HepG2 (cell line): ENCODE data around the gene RHD. TPM values are rescaled to one million over a fixed set of nuclear protein-coding genes. Genes with fewer than 3 reads are reported as not detected.

Experiments used
- ELF1 ChIP-seq: sonication (generic); formaldehyde crosslinking; IDR thresholded peaks from 2 replicates; pipeline ENCODE4 v1.4.0; 2020; ENCODE audit warnings: missing genetic modification reagents
- KAT2B ChIP-seq: fragments of 150-350 bp; IDR thresholded peaks from 2 replicates; pipeline ENCODE4 v1.6.1; 2014; ENCODE audit warnings: low read depth, low read length, borderline replicate concordance
- LCORL ChIP-seq, 2 experiments: fragments of 450-650 bp in 1 of 2; sonication (generic) in 1 of 2; formaldehyde crosslinking in 1 of 2; IDR thresholded peaks; 2 replicates each; pipeline versions ENCODE4 v1.5.0 to v1.6.1; 2017 to 2020; ENCODE audit warnings: antibody characterized with exemption in 1 of 2, missing genetic modification reagents in 1 of 2
- NAIF1 ChIP-seq: sonication (generic); formaldehyde crosslinking; IDR thresholded peaks from 2 replicates; pipeline ENCODE4 v1.5.0; 2020; ENCODE audit warnings: mild to moderate bottlenecking, missing genetic modification reagents, borderline replicate concordance
- NPAS2 ChIP-seq: sonication (generic); formaldehyde crosslinking; IDR thresholded peaks from 2 replicates; pipeline ENCODE4 v1.8.0; 2022; ENCODE audit warnings: mild to moderate bottlenecking, missing genetic modification reagents, borderline replicate concordance
- RBM39 ChIP-seq: fragments of 200-400 bp; formaldehyde crosslinking; IDR thresholded peaks from one replicate; pipeline ENCODE4 v1.6.1; 2018; ENCODE audit warnings: antibody characterized with exemption, mild to moderate bottlenecking, low read depth, low read length; ENCODE audit not compliant: poor library complexity, severe bottlenecking
- SIN3B ChIP-seq: fragments of 150-350 bp; IDR thresholded peaks from 2 replicates; pipeline ENCODE4 v1.6.1; 2014; ENCODE audit warnings: low read length
- SMAD9 ChIP-seq: sonication (generic); formaldehyde crosslinking; IDR thresholded peaks from 2 replicates; pipeline ENCODE4 v1.5.1; 2020; ENCODE audit warnings: mild to moderate bottlenecking, missing genetic modification reagents
- SRSF1 ChIP-seq: fragments of 200-400 bp; formaldehyde crosslinking; optimal IDR thresholded peaks from 2 replicates; pipeline ENCODE3; 2017; ENCODE audit warnings: mild to moderate bottlenecking, low read depth, low read length, moderate library complexity
- TARDBP ChIP-seq: sonication (generic); formaldehyde crosslinking; IDR thresholded peaks from 2 replicates; pipeline ENCODE4 v1.8.0; 2022; ENCODE audit warnings: mild to moderate bottlenecking, missing genetic modification reagents
- TBP ChIP-seq: sonication (generic); formaldehyde crosslinking; IDR thresholded peaks from 2 replicates; pipeline ENCODE4 v1.5.0; 2020; ENCODE audit warnings: missing genetic modification reagents
- TCF12 ChIP-seq, 2 experiments: fragments of 450-650 bp in 1 of 2; sonication (generic) in 1 of 2; formaldehyde crosslinking in 1 of 2; IDR thresholded peaks; 2 replicates each; pipeline versions ENCODE4 v1.6.1 to v1.8.0; 2017 to 2022; ENCODE audit warnings: antibody characterized with exemption in 1 of 2, mild to moderate bottlenecking in 1 of 2, missing genetic modification reagents in 1 of 2, moderate library complexity in 1 of 2
- TCF7L2 ChIP-seq: IDR thresholded peaks from 2 replicates; pipeline ENCODE4 v1.6.1; 2011; ENCODE audit warnings: mild to moderate bottlenecking, low read depth, low read length, moderate library complexity
- TMF1 ChIP-seq: sonication (generic); formaldehyde crosslinking; IDR thresholded peaks from 2 replicates; pipeline ENCODE4 v1.8.1; 2022; ENCODE audit warnings: low read depth, missing genetic modification reagents
- ZFP36L2 ChIP-seq: sonication (generic); formaldehyde crosslinking; IDR thresholded peaks from 2 replicates; pipeline ENCODE4 v1.4.0; 2020; ENCODE audit warnings: missing genetic modification reagents
- ZNF180 ChIP-seq: sonication (generic); formaldehyde crosslinking; IDR thresholded peaks from 2 replicates; pipeline ENCODE4 v1.4.0; 2020; ENCODE audit warnings: low read depth, missing genetic modification reagents, borderline replicate concordance
- ZNF251 ChIP-seq: sonication (generic); formaldehyde crosslinking; IDR thresholded peaks from 2 replicates; pipeline ENCODE4 v1.9.0; 2021; ENCODE audit warnings: mild to moderate bottlenecking, missing genetic modification reagents
- ZNF430 ChIP-seq: sonication (generic); formaldehyde crosslinking; IDR thresholded peaks from 2 replicates; pipeline ENCODE4 v1.9.0; 2021; ENCODE audit warnings: mild to moderate bottlenecking, missing genetic modification reagents
- ZNF547 ChIP-seq: sonication (generic); formaldehyde crosslinking; IDR thresholded peaks from 2 replicates; pipeline ENCODE4 v1.5.1; 2020; ENCODE audit warnings: mild to moderate bottlenecking, missing genetic modification reagents
- ZNF773 ChIP-seq: sonication (generic); formaldehyde crosslinking; IDR thresholded peaks from 2 replicates; pipeline ENCODE4 v1.4.0; 2020; ENCODE audit warnings: missing genetic modification reagents, borderline replicate concordance
- polyA plus RNA-seq, 8 experiments: library from polyadenylated mRNA; depleted of rRNA in 3 of 8; stranded (reverse) in 7 of 8; unstranded in 1 of 8; fragments of >200 nt; fragmentation: Illumina TruSeq in 4 of 8; extraction: Trizol in 4 of 8; gene quantifications; 2 replicates each; pipeline versions ENCODE4 v1.2.1 to v1.2.3, GENCODE V29; 2011 to 2016; ENCODE audit warnings: low read depth in 4 of 8, missing spikeins in 1 of 8, mixed read lengths in 1 of 8; ENCODE audit not compliant: insufficient read depth in 1 of 8
- total RNA-seq, 5 experiments: library from RNA; depleted of rRNA; stranded (reverse); fragments of >200 nt; fragmentation: Illumina TruSeq; extraction: Trizol; gene quantifications; 2 replicates each; pipeline ENCODE4 v1.2.3, GENCODE V29; 2016; ENCODE audit warnings: low read depth in 1 of 5
- TF ChIP-seq, protein P1 (sequence below): sonication (generic); formaldehyde crosslinking; IDR thresholded peaks from 2 replicates; pipeline ENCODE4 v1.8.0; 2022; ENCODE audit warnings: mild to moderate bottlenecking, missing genetic modification reagents, borderline replicate concordance
- TF ChIP-seq, protein P2 (sequence below): sonication (generic); formaldehyde crosslinking; IDR thresholded peaks from 2 replicates; pipeline ENCODE4 v1.9.0; 2021; ENCODE audit warnings: missing genetic modification reagents, borderline replicate concordance
- TF ChIP-seq, protein P3 (sequence below): sonication (generic); formaldehyde crosslinking; IDR thresholded peaks from 2 replicates; pipeline ENCODE4 v1.9.0; 2022; ENCODE audit warnings: low read depth, missing genetic modification reagents

Gene RHD
- total and polyA plus RNA-seq, 2 of the 13 experiments (the other 11 are each of a cell fraction or from before 2014, with no cell fraction given), result not detected

DNA sequence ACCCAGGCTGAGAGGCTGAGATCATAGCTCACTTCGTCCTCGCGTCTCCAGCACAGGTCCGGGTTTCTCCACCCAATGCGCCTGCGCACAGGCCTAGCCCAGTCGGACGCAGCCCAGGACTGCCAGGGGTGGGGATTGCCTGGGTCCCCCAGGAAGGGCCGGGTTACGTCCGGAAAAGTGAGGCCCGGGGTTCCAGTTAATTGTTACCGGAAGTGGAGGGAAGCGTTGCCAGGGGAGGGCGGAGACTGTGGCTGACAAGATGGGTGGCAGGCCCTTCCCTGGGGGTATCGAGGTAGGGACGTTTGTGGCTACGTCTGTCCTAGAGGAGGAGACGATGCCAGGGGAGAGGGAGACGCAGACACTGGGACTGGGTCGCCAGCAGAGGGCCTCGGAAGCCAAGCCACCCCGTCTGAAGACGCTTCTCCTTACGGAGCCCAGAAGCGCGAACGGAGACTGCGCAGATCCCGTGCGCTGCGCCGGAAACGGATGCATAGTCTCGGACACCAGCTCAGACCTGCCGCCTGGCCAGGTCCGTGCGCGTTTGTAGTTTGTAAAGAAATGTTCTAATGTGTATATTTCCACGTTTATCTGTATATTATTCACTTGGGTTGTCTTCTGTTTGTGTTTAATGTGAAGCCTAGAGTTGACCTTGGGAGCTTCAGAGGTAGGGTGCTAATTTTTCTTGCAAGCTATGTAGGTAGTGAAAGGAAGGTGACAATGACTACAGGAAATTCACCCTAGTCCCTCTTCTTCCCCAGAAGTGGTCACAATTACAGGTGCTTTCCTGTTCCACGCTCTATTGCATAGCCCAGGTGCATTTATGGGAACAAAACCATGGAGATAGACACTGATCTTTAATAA, 32.4 kb upstream of the RHD start (continued):
- TF ChIP-seq, protein P1, sequence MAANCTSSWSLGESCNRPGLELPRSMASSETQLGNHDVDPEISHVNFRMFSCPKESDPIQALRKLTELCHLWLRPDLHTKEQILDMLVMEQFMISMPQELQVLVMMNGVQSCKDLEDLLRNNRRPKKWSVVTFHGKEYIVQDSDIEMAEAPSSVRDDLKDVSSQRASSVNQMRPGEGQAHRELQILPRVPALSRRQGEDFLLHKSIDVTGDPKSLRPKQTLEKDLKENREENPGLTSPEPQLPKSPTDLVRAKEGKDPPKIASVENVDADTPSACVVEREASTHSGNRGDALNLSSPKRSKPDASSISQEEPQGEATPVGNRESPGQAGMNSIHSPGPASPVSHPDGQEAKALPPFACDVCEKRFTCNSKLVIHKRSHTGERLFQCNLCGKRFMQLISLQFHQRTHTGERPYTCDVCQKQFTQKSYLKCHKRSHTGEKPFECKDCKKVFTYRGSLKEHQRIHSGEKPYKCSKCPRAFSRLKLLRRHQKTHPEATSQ (CRISPR knock-in tag), result no peak; the same call in 1 of the 2 replicates
- TF ChIP-seq TCF12 (IDR thresholded peaks at IDR 0.05) (no peak), TCF12 (CRISPR knock-in tag; IDR thresholded peaks at IDR 0.05) (0 out of 2 replicates have a peak, but pooled peaks have one; percentile 77), SRSF1 (no peak), ELF1 (CRISPR knock-in tag) (peak; percentile 92), SIN3B (peak; percentile 15; the same call in 1 of the 2 replicates), TCF7L2 (no peak), TBP (CRISPR knock-in tag) (no peak), ZFP36L2 (CRISPR knock-in tag) (no peak), ZNF180 (CRISPR knock-in tag) (no peak), ZNF773 (CRISPR knock-in tag) (no peak), NAIF1 (CRISPR knock-in tag) (peak; percentile 99), LCORL (IDR thresholded peaks at IDR 0.05) (no peak), LCORL (CRISPR knock-in tag; IDR thresholded peaks at IDR 0.05) (peak; percentile 81), TARDBP (CRISPR knock-in tag) (peak; percentile 71; the same call in 1 of the 2 replicates), KAT2B (no peak), ZNF547 (0 out of 2 replicates have a peak, but pooled peaks have one; percentile 45), ZNF430 (CRISPR knock-in tag) (no peak), NPAS2 (no peak), ZNF251 (CRISPR knock-in tag) (no peak), RBM39 (no peak), TMF1 (CRISPR knock-in tag) (0 out of 2 replicates have a peak, but pooled peaks have one; percentile 49), SMAD9 (0 out of 2 replicates have a peak, but pooled peaks have one; percentile 23)
- TF ChIP-seq, protein P2, sequence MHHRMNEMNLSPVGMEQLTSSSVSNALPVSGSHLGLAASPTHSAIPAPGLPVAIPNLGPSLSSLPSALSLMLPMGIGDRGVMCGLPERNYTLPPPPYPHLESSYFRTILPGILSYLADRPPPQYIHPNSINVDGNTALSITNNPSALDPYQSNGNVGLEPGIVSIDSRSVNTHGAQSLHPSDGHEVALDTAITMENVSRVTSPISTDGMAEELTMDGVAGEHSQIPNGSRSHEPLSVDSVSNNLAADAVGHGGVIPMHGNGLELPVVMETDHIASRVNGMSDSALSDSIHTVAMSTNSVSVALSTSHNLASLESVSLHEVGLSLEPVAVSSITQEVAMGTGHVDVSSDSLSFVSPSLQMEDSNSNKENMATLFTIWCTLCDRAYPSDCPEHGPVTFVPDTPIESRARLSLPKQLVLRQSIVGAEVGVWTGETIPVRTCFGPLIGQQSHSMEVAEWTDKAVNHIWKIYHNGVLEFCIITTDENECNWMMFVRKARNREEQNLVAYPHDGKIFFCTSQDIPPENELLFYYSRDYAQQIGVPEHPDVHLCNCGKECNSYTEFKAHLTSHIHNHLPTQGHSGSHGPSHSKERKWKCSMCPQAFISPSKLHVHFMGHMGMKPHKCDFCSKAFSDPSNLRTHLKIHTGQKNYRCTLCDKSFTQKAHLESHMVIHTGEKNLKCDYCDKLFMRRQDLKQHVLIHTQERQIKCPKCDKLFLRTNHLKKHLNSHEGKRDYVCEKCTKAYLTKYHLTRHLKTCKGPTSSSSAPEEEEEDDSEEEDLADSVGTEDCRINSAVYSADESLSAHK (CRISPR knock-in tag), result no peak
- TF ChIP-seq, protein P3, sequence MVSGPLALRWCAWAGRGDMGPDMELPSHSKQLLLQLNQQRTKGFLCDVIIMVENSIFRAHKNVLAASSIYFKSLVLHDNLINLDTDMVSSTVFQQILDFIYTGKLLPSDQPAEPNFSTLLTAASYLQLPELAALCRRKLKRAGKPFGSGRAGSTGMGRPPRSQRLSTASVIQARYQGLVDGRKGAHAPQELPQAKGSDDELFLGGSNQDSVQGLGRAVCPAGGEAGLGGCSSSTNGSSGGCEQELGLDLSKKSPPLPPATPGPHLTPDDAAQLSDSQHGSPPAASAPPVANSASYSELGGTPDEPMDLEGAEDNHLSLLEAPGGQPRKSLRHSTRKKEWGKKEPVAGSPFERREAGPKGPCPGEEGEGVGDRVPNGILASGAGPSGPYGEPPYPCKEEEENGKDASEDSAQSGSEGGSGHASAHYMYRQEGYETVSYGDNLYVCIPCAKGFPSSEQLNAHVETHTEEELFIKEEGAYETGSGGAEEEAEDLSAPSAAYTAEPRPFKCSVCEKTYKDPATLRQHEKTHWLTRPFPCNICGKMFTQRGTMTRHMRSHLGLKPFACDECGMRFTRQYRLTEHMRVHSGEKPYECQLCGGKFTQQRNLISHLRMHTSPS, result peak; percentile 72
